AG08395 (cell line): ENCODE measurements around the gene DBX2.
"Not testable (repeated sequence)": the region's sequence is repeated elsewhere in the genome, so short reads cannot be mapped to it uniquely, and the experiment has no call there.

ENCODE experiments used
- DNase-seq: peaks from one replicate; pipeline ENCODE4 v3.0.0; 2012; ENCODE audit warnings: mixed read lengths, low spot score

The DBX2 gene

DNA sequence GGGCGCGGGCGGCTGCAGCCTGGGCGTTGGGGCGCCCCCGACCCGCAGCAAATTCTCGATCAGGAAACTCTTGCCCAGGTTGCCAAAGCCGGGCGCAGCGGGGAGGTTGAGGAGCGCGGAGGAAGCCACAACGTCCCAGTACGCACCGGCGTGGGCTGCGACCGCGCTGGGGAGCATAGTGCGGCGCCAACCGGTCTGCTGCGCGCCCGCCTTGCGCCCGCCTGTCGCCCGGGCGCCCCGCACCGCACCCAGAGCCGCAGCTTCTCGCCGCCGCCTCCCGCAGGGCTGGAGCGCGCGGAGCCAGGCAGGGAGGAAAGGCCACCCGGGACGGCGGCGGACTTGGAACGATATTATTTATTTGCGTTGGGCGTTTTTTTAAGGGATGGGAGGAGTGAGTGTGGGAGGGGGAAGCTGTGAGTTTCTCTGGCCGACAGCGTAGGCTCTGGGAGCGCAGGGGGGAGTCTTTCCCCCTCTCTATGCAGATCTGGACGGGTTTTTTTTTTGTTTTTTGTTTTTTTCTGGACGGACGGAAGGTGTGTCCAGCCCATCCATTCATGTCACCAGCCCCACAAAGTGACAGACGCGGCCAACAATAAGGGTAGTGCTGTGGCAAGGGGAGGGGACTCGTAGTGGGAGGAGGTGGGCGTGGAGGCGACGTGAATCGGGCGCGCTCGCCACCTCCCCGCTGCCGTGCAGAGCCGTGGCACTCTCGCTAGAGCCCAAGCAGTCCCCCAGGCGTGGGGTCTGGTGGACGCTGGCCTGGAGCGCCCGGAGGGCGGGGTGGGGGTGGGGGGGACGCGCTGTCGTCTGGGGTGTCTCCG, at the start of gene DBX2:
DBX2 (minus strand) TSS at position 349 of the 821 bp plus-strand sequence; CDS start at position 177, 172 bp downstream.
- DNase-seq, result no peak

DNA sequence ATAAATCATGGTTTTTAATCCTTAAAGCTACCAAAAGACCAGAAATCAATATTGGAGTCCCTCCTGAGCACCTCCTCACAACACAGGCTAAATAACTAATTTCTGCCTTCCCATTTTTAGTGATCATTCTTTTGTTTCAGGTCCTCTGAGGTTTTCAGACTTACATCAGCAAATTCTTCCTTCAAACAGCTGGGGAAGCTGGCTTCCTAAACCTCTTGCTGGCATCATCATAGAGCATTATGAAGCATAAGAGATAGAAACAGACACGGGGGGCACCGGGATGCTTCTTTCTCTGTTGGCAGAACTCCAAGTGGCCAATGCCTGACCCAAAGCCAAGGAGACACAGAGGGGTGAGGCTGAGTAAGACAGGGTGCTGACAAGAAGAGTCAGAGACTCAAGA, 47.9 kb upstream of the DBX2 start:
- no peak for DNase-seq

DNA sequence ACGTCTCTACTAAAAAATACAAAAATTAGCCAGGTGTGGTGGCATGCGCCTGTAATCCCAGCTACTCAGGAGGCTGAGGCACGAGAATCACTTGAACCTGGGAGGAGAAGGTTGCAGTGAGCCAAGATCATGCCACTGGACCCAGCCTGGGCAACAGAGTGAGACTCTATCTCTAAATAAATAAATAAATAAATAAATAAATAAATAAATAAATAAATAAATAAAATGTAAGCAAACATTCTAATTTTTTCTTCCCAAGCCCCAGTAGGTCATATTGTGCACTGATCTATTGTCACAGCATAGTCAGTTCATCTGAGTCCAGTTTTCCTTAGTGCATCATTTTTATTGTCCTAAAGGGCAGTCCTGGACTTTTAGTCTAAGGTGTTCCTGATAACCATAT, 44.5 kb upstream of the DBX2 start:
- DNase-seq, result not testable (repeated sequence)

DNA sequence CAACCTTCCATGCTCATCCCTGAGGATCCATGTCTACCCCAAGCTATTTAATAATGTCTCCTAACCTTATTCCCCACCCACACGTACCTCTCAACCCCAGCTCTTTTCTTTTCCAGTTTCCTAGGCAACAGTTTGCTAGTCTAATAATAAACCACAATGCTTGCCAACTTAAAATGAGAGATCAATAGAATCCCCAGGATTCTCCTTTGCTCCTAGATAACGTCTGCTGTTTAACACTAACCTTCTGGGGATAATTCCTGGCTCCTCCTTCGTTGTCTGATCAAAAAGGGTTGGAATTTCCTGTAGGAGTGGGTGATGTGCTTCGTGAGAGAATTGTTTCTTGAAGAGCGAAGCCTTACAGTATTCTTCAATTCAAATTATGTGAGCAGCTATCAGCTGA, 42.2 kb upstream of the DBX2 start:
- no peak for DNase-seq

DNA sequence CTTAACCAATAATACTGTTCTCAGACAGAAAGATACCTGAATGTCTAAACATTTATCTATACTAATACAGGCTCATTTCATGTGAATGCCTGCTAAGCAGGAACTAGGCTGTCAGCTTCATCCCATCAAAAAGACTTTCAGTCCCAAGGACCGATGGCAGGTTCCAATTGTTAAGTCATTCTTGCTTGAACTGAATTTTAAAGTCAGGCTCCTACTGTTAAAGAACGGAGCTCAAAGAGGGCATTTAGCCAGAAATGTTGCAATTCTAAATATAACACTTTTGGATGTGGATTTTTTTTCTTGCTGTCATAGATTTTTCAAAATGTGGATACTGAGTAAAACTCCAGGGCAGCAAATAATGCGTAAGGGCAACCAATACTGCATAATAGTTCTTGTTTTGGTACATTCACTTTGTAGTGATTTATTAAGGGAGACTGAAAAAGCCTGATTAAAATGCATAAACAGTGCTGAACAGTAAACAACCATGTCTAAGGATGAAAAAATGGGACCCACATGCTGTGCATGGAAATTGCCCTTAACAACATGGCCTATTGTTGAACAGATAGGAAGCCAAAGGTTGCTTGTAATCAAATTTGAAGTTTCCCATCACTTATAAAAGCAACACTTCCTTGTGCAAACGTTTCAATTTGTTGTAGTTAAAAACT, 38.6 kb upstream of the DBX2 start:
- DNase-seq, result no peak

DNA sequence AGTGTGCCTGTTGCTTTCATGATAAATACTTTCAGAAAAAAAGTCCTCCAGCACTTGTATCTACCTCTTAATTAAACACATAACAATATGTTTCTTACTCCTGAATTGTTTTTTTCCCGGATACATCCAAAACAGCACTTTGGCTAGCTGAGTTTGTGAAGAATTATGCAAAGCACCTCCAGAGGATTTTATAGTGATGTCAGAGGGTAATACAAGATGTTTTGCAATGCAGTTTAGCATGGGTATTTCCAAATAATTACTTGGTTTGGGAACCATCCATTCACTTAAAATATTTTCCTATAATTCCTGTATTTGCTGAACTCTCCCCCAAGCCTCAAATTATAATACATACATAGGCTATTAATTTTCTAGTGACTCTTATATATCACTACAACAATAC, 37.7 kb upstream of the DBX2 start:
- DNase-seq, result no peak

DNA sequence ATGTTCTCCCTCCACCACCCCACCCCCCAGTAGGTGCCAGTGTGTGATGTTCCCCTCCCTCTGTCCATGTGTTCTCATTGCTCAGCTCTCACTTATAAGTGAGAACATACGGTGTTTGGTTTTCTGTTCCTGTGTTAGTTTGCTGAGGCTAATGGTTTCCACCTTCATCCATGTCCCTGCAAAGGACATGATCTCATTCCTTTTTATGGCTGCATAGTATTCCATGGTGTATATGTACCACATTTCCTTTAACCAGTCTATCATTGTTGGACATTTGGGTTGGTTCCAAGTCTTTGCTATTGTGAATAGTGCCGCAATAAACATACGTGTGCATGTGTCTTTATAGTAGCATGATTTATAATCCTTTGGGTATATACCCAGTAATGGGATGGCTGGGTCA, 33.3 kb upstream of the DBX2 start:
- DNase-seq, result not testable (repeated sequence)

DNA sequence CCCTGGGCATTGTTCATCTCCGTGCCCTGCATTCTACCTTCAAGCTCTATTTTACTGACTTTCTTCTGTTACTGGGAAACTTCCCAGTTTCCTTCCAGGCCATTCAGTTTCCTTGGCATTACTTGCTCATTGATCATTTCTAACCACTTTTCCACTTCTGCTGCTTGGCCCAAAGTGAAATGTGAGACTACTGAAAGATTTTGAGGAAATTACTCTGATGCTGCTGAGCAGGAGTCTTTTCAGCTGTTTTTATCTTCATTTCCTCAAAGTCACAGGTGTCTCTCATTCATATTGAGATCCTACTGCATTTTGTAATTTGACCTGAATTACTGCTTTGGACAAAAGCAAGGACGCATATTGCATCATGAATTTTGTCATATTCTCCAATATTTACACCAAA, 26.4 kb upstream of the DBX2 start:
- no peak for DNase-seq

DNA sequence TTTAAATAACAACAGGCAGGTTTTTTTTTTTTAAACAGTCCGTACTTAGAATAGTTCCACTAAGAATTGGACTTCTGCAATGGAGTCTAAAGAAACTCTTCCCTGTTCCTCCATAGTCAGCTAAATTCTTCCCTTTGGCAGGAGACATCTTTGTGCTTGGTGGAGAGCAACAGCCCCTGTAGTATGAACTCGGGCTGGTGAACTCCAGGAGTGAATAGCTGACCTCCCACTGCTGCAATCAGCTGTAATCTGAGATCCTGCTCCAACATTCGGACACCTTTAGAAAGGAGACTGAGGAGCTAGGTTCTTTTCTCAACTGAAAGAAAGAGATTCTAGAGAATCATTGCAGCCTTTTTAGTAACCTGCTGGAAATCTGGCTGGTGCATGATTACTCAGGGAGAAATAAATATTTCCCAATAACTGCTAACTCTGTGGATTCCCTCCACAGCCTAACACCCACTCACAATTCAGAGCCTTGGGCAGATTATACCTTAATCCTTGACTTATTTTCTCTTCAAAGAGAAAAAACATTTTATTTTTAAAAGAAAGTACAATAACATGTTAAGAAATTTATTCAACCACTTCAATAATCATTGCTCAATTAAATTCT, 25.6 kb upstream of the DBX2 start:
- DNase-seq, result no peak

DNA sequence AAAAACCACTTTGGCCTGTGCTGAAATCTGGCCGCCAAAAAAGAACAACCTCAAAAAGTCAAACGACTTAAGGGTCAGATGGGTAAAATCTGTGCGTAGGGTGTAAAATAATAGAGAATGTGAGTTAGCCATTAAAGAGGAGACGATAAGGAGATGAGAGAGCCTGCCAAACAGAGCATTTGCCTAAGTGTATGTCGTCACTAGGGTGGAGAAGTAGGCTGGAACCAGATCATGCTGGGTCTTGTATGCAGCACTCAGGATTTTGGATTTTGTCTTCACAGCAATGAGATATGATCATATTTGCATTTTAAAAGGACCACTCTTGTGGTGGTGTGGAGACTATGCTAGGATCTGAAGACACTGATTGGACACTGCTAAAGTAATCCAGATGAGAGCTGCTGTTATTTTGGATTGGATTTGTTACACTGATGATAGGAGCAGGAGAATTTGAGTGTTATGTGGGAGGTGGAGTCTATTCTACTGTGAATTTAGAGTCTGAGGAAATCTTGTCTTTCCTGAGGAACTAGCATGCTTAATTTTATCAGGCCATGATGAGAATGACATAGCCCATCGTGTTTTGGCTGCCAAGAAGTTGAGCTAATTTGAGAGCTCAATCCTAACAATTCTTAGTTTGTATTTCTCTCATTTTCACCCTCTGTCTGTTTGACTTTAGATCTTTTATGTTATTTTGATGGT, 24.8 kb upstream of the DBX2 start:
- no peak for DNase-seq

DNA sequence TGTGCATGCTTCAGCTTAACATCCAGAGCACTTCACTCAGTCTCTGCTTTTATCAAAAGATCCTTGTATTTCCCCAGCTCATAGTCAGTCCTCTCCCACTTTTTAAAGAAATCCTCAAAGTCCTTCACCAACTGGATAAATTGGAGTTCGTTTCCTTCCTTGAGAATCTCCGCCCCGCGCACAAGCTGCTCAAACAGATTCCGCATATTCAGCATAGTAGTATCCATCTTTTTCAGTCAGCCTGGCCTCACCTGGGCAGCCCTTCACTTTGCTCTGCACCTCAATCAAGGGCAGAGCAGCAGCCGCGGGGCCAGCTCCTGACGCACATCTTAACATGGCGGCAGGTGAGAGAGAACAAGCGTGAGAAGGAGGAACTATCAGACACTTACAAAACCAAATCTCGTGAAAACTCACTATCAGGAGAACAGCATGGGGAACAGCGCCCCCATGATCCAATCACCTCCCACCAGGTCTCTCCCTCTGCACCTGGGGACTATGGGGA, 14.3 kb upstream of the DBX2 start:
- DNase-seq, result no peak

DNA sequence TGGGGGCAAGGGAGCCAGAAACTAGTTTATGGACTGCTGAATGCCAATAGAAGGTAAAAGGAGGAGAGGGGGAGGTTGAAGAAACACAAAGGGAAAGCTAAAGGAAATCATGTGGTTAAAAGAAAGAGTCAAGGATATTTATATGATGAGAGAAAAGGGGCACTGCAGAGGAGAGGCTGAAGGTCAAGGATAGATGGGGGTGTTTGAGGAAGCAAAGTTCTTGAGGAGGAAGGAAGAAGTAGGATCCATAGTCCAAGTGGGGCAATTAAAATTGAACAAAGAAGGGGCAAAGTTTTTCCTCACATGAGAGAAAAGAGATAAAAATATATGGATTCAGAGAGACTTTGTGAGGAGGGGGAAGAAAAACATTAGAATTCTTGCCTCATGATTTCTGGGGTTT, 10.1 kb upstream of the DBX2 start:
- DNase-seq, result no peak

DNA sequence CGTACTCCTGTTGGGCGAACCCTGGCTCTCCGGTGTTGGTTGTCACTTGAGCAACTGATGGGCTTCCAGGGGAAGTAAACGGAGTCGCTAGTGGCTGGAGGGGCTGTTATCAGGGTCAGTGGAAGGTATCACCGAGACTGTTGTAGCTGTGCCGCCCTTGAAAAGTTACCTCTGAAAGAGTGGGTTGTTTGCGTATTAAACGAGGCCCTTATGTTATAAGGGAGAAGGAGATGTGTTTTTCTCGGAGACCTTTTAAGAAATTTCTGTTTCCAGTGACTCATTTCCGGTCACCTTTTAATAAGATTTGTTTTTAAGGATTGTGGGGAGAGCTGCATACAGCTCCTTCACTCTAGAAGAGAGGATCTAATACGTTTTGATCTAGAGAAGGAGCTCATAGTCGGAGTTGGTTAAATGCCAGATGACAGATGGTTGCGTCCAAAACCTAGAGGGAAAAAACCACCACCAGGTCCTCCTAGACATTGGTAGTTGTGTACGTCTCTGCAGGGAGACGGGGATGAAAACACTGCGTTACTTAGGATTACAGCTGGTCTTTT, 750 bp upstream of the DBX2 start:
- DNase-seq, result no peak

DNA sequence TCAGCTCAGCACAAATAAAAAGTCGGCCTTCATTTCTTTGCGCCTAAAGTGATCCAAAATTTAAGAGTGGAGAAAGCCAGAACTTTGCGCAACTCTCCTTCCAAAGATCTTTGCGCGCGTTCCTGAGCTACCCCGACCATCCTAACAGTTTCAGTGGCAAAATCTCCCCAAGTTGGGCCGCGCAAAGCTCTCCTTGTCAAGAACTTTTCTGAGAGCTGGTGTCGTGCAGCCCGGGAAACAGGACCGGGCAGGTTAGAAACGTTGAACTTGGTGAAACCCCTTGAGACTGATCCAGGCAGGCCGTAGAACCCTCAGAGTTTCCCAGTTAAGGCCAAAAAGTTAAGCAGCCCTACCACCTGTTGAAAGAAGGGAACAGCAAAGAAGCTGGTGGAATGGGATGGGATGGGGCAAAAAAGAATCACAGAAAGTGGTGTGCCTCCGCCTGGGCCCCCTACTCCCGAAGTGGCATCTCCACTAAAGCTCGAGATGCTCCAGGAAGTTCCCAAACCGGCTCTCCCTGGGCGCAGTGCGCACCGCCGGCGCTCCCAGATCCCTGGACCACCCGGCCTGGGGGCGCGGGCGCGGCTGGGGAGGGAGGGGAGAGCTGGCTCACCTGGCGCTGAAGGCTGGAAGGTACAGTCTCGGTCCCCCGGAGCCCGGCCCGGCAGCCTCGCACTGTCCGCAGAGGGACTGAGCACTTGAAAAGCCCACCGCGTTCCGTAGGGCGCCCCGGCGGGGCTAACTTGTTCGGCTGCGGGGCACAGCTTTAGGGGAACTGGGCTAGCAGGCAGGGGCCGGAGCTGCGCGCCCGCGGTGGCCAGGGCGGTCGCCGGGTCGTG, 768 bp downstream of the DBX2 start:
- DNase-seq, result no peak

DNA sequence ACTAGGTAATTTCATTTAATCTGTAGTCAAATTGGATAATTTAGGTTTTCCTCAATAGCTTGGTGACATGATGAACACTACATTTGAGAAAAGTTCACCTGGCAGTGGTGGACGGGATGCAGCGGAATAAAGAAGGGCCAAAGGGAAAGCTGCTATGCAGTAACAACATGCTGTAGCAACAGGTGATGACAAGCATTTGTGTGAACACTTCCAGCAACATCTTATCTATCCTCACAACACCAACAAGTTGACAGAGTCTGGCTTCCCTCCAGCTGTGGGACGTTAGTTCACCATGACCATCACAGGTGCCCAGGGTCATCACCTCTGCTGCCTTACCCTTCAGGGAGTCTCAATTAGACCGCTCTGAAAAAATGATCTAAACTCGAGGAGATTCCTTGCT, 8.3 kb downstream of the DBX2 start:
- no peak for DNase-seq

DNA sequence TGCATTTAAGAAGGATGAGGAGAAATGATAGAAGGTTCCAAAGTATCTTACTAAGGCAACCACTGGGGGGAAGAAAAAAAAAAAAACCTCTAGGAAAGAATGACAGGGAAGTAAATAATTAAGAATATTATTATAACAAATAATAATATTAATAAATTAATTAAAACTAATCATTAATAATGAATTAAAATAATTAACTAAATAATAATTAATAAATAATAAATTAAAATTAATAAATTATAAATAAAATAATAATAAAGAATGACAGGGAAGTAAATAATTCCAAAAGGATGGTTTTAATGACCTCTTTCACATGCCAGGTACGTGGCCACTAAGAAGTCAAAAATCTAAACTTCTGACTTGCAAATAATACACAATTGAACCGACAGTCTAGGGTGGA, 9.9 kb downstream of the DBX2 start:
- no peak for DNase-seq

DNA sequence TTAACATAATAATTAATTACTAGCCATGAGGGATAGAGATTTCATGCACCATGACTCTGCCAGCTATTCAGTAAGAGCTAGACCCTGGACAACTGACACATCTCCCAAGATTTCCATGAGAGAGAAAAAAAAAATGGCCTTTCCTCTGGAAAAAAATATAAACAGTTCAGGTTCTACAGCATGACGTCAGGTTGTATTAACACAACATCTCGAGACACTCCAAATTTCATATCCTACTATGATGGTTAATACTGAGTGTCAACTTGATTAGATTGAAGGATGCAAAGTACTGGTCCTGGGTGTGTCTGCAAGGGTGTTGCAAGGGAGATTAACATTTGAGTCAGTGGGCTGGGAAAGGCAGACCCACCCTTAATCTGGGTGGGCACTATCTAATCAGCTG, 11.1 kb downstream of the DBX2 start:
- DNase-seq, result no peak

DNA sequence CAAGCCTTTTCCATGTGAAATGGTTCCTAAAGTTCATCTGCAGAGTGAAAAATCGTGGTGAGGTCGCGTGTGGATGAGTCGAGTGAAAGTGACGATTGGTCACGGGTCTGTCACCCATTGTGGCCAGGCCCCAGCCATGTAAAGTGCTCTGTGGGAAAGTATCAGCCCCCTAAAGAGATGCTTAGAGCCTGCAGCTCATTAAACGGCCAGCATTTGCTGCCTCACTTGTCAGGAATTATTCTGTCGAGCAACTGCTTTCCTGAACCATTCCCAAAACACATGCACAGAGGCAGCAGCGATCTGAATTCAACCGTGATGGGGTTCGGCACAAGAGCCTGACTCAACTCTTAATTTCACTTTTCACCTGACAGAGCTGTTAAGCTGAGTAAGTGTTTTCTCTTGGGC, 16.0 kb downstream of the DBX2 start:
- no peak for DNase-seq

DNA sequence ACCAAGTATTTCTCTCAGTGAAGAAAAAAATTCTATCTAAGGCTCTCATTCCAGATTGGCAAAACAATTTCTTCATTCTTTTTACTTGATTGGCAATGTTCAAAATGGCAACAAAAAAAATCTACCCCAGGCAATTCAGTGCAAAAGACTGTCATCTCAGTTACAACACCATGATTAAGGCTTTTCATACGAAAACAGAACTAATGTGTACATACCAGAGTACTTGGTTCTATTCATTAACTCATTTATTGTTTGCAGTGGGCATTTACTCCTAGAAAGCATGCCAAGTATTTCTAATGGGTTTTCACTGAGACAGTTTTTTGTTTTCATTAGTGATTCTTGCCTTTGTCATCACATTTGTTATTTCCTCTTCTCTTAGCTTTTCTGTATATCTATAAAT, 33.0 kb downstream of the DBX2 start:
- DNase-seq, result no peak

DNA sequence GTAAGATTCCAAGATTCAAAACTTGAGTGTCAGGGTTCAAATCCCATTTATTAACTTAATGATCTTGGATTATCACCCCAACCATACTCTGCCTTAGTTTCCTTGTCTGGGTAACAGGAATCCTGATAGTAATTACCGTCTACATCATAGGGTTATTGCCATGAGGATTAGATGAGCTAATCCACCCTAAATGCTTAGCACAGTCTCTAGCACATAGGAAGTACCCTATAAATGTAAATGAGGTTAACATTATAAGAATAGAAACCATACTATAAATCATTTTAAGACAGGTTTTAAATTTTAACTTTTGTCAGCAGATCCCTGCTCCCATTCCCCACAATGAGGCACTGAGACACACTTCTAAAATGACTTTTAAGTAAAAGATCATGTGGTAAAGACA, 36.5 kb downstream of the DBX2 start:
- DNase-seq, result no peak

DNA sequence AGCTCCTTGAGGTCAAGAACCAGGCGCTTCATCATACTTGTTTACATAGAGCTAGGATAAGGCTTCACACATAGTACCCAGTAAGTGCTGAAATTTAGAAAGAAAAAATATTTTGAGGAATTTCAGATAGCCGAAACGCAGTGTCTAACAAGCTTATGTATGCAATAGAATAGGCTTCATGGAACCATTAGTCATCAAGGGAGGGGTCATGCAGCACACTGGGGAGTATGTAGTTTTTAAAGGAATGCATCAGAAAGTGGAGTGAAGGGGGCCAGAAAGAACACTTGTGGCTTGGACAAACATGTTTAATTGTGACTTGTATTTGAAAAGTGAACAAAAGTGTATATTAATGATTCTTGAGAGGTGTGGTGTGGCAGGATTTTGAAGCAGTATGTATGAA, 38.1 kb downstream of the DBX2 start:
- no peak for DNase-seq
